ENCODE results near the gene CRTC1.

DNA sequence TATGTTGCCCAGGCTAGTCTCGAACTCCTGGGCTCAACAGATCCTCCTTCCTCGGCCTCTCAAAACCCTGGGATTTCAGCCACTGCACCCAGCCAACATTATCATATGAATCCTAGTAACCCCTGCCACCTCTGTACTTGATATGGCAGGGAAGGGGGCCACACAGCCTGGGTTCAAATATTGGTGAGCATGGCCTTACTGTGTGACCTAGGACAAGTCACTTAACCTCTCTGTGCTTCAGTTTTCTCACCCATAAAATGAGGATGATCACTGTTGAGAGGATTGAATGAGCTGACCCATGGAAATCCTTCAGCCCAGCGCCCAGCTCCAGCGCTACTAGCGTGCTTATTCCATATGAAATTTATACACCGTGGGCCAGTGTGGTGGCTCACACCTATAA lies 111.2 kb downstream of the CRTC1 start:
- no peak for TF ChIP-seq GLIS3 (CRISPR knock-in tag; IDR thresholded peaks at IDR 0.05)
- no peak for TF ChIP-seq ZC3H10 (CRISPR knock-in tag; IDR thresholded peaks at IDR 0.05)
- TF ChIP-seq ZFP3 (CRISPR knock-in tag; IDR thresholded peaks at IDR 0.05): no peak
- TF ChIP-seq PATZ1 (CRISPR knock-in tag; IDR thresholded peaks at IDR 0.05; ENCODE audit: borderline replicate concordance): no peak
- TF ChIP-seq, protein P1, sequence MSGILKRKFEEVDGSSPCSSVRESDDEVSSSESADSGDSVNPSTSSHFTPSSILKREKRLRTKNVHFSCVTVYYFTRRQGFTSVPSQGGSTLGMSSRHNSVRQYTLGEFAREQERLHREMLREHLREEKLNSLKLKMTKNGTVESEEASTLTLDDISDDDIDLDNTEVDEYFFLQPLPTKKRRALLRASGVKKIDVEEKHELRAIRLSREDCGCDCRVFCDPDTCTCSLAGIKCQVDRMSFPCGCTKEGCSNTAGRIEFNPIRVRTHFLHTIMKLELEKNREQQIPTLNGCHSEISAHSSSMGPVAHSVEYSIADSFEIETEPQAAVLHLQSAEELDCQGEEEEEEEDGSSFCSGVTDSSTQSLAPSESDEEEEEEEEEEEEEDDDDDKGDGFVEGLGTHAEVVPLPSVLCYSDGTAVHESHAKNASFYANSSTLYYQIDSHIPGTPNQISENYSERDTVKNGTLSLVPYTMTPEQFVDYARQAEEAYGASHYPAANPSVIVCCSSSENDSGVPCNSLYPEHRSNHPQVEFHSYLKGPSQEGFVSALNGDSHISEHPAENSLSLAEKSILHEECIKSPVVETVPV (CRISPR knock-in tag; IDR thresholded peaks at IDR 0.05): no peak

Measured in SK-N-SH treated with all-trans-retinoic acid at 6 μM for 48 hours (cell line).